H1 (cell line): ENCODE results near the gene HOXC5. TPM values are rescaled to one million over a fixed set of nuclear protein-coding genes. Genes with fewer than 3 reads are reported as not detected.

Source experiments
- CTCF ChIA-PET: fragments of 300-600 bp; sonication (Branson Sonifier 250); formaldehyde crosslinking; loops from one replicate; lab custom pipeline; 2021; ENCODE audit not compliant: partially characterized antibody; lab: Charles Lee
- POLR2A ChIA-PET: fragments of 300-600 bp; sonication (Branson Sonifier 250); formaldehyde crosslinking; loops from one replicate; lab custom pipeline; 2021; ENCODE audit warnings: inconsistent platforms; ENCODE audit not compliant: partially characterized antibody; lab: Charles Lee
- DNase-seq, 2 experiments: peaks; one replicate each; pipeline versions ENCODE4 v3.0.0 to v3.0.0-alpha.2; 2010 to 2022; ENCODE audit warnings: low spot score in 2 of 2, low read depth in 1 of 2, mixed read lengths in 1 of 2
- FAIRE-seq: peaks from 2 replicates; lab custom pipeline; 2011; peaks lifted over from hg19 to GRCh38; lab: Jason Lieb, UNC
- H2AFZ ChIP-seq: 2 replicates; pipeline ENCODE4 v1.8.1; 2012; ENCODE audit warnings: low read length, inconsistent platforms
- H2AK5ac ChIP-seq: 2 replicates; pipeline ENCODE4 v1.6.1; 2013; ENCODE audit warnings: low read depth, low read length
- H2BK120ac ChIP-seq: replicated peaks from 2 replicates; pipeline ENCODE3; 2013; ENCODE audit warnings: low read depth, low read length, inconsistent platforms
- H2BK12ac ChIP-seq: 2 replicates; pipeline ENCODE4 v1.6.1; 2013; ENCODE audit warnings: low read depth, low read length
- H2BK15ac ChIP-seq: 2 replicates; pipeline ENCODE4 v1.6.1; 2013; ENCODE audit warnings: low read length
- H2BK20ac ChIP-seq: 2 replicates; pipeline ENCODE4 v1.6.1; 2013; ENCODE audit warnings: low read length
- H2BK5ac ChIP-seq: 2 replicates; pipeline ENCODE4 v1.6.1; 2013; ENCODE audit warnings: low read depth, low read length
- H3K14ac ChIP-seq: 2 replicates; pipeline ENCODE4 v1.6.1; 2013; ENCODE audit warnings: inconsistent platforms; ENCODE audit not compliant: insufficient read length
- H3K18ac ChIP-seq: 2 replicates; pipeline ENCODE4 v1.6.1; 2013; ENCODE audit warnings: low read length; ENCODE audit errors: extremely low read depth
- H3K23ac ChIP-seq: 2 replicates; pipeline ENCODE4 v1.6.1; 2013; ENCODE audit warnings: inconsistent platforms; ENCODE audit not compliant: insufficient read length
- H3K23me2 ChIP-seq: 2 replicates; pipeline ENCODE4 v1.6.1; 2013; ENCODE audit warnings: low read depth, low read length
- H3K27ac ChIP-seq: 2 replicates; pipeline ENCODE4 v1.6.1; 2011; ENCODE audit warnings: low read depth, low read length, inconsistent platforms
- H3K27me3 ChIP-seq, 4 experiments: replicated peaks in 1 of 4; 1 replicate in 1 of 4; 2 replicates in 3 of 4; pipeline versions ENCODE4 v1.6.1 to v1.8.1; 2011 to 2013; ENCODE audit warnings: low read length in 3 of 4, mild to moderate bottlenecking in 3 of 4, inconsistent platforms in 2 of 4, mixed read lengths in 2 of 4, moderate library complexity in 1 of 4; ENCODE audit not compliant: control insufficient read depth in 3 of 4, insufficient read depth in 3 of 4; ENCODE audit errors: extremely low read depth in 1 of 4
- H3K36me3 ChIP-seq, 4 experiments: 2 replicates each; pipeline versions ENCODE4 v1.6.1 to v1.8.1; 2011 to 2013; ENCODE audit warnings: mild to moderate bottlenecking in 4 of 4, low read length in 3 of 4, moderate library complexity in 2 of 4, control low read depth in 1 of 4, inconsistent platforms in 1 of 4; ENCODE audit not compliant: insufficient read depth in 4 of 4, control insufficient read depth in 2 of 4
- H3K4ac ChIP-seq: replicated peaks from 2 replicates; pipeline ENCODE3; 2013; ENCODE audit warnings: low read length, low read depth, mixed read lengths, inconsistent platforms; ENCODE audit not compliant: insufficient read length
- H3K4me1 ChIP-seq, 4 experiments: replicated peaks in 1 of 4; 1 replicate in 1 of 4; 2 replicates in 3 of 4; pipeline versions ENCODE4 v1.6.1 to v1.8.1; 2011 to 2013; ENCODE audit warnings: low read length in 3 of 4, inconsistent platforms in 2 of 4, mixed read lengths in 1 of 4; ENCODE audit not compliant: insufficient read depth in 4 of 4, control insufficient read depth in 3 of 4
- H3K4me2 ChIP-seq, 2 experiments: 2 replicates each; pipeline versions ENCODE4 v1.6.1 to v1.8.1; 2011 to 2013; ENCODE audit warnings: low read depth in 2 of 2, low read length in 2 of 2, control low read depth in 1 of 2, inconsistent platforms in 1 of 2, mild to moderate bottlenecking in 1 of 2; ENCODE audit not compliant: insufficient read depth in 1 of 2
- H3K4me3 ChIP-seq, 4 experiments: fragments of 200-600, 300-600 bp in 1 of 4; sonication (generic), shearing (Covaris generic), sonication (Bioruptor Twin) in 1 of 4; 2 replicates each; pipeline versions ENCODE4 v1.5.1 to v1.8.1; 2011 to 2016; ENCODE audit warnings: low read length in 4 of 4, low read depth in 3 of 4, control low read depth in 2 of 4, inconsistent platforms in 2 of 4, mild to moderate bottlenecking in 2 of 4, mixed read lengths in 1 of 4, moderate library complexity in 1 of 4; ENCODE audit not compliant: insufficient read depth in 2 of 4; ENCODE audit errors: extremely low read depth in 1 of 4
- H3K56ac ChIP-seq: replicated peaks from 2 replicates; pipeline ENCODE3; 2013; ENCODE audit warnings: low read depth, mild to moderate bottlenecking, mixed read lengths, low read length, inconsistent platforms; ENCODE audit not compliant: insufficient read length
- H3K79me1 ChIP-seq: 2 replicates; pipeline ENCODE4 v1.6.1; 2013; ENCODE audit warnings: low read depth, low read length, control low read depth
- H3K79me2 ChIP-seq, 2 experiments: 2 replicates each; pipeline versions ENCODE4 v1.6.1 to v1.8.1; 2012 to 2013; ENCODE audit warnings: low read length in 2 of 2, mild to moderate bottlenecking in 2 of 2, inconsistent platforms in 1 of 2; ENCODE audit not compliant: insufficient read depth in 2 of 2, control insufficient read depth in 1 of 2
- H3K9ac ChIP-seq, 4 experiments: replicated peaks in 1 of 4; 1 replicate in 1 of 4; 2 replicates in 3 of 4; pipeline versions ENCODE4 v1.6.1 to v1.8.1; 2011 to 2013; ENCODE audit warnings: low read depth in 3 of 4, low read length in 3 of 4, control low read depth in 2 of 4, mild to moderate bottlenecking in 2 of 4, moderate library complexity in 2 of 4, inconsistent platforms in 1 of 4; ENCODE audit errors: extremely low read depth in 1 of 4
- H3K9me3 ChIP-seq, 2 experiments: 2 replicates each; pipeline versions ENCODE4 v1.6.1 to v1.8.1; 2012 to 2013; ENCODE audit warnings: mild to moderate bottlenecking in 2 of 2, moderate library complexity in 2 of 2, control low read depth in 1 of 2, inconsistent platforms in 1 of 2, low read depth in 1 of 2, low read length in 1 of 2, mixed read lengths in 1 of 2; ENCODE audit not compliant: insufficient read depth in 2 of 2
- H4K20me1 ChIP-seq, 2 experiments: replicated peaks in 1 of 2; 2 replicates each; pipeline versions ENCODE3 to v1.8.1; 2011 to 2013; ENCODE audit warnings: inconsistent platforms in 2 of 2, low read length in 2 of 2, mild to moderate bottlenecking in 1 of 2; ENCODE audit not compliant: insufficient read depth in 2 of 2, control insufficient read depth in 1 of 2
- H4K5ac ChIP-seq: 2 replicates; pipeline ENCODE4 v1.6.1; 2013; ENCODE audit warnings: low read length, low read depth, mixed read lengths, inconsistent platforms; ENCODE audit not compliant: insufficient read length
- H4K8ac ChIP-seq: 2 replicates; pipeline ENCODE4 v1.8.0; 2013; ENCODE audit warnings: mild to moderate bottlenecking, moderate library complexity, low read length, inconsistent platforms; ENCODE audit not compliant: insufficient read depth; ENCODE audit errors: extremely low read depth
- H4K91ac ChIP-seq: replicated peaks from 2 replicates; pipeline ENCODE3; 2013; ENCODE audit warnings: low read length, mixed read lengths, inconsistent platforms; ENCODE audit not compliant: insufficient read length
- ATF3 ChIP-seq: IDR thresholded peaks from 2 replicates; pipeline ENCODE4 v1.6.1; 2011; ENCODE audit warnings: low read depth, mild to moderate bottlenecking, low read length; ENCODE audit not compliant: insufficient read depth
- EZH2 ChIP-seq: fragments of 200-600 bp; sonication (generic); IDR thresholded peaks from 2 replicates; pipeline ENCODE4 v1.7.1; 2012; ENCODE audit warnings: low read depth, mild to moderate bottlenecking, moderate library complexity, low read length, inconsistent platforms; ENCODE audit not compliant: severe bottlenecking
- RNF2 ChIP-seq: fragments of 200-900, 300-1000 bp; sonication (generic); IDR thresholded peaks from 2 replicates; pipeline ENCODE4 v1.7.1; 2016; ENCODE audit warnings: borderline replicate concordance, low read depth, mild to moderate bottlenecking, antibody characterized with exemption, low read length; ENCODE audit not compliant: poor library complexity, severe bottlenecking; ENCODE audit errors: missing control alignments
- SP4 ChIP-seq: IDR thresholded peaks from 2 replicates; pipeline ENCODE4 v1.6.1; 2012; ENCODE audit warnings: low read length, inconsistent platforms
- SRF ChIP-seq: IDR thresholded peaks from 2 replicates; pipeline ENCODE4 v1.6.1; 2011; ENCODE audit warnings: mild to moderate bottlenecking, low read depth, low read length, moderate library complexity
- SUZ12 ChIP-seq: fragments of 200-600 bp; sonication (generic); IDR thresholded peaks from 2 replicates; pipeline ENCODE4 v1.6.1; 2012; ENCODE audit warnings: mild to moderate bottlenecking, inconsistent platforms, low read length, moderate library complexity, mixed read lengths
- WGBS, 2 experiments: shearing (Covaris generic) in 1 of 2; methylation state at CpG; one replicate each; pipeline versions ENCODE4 v1.1.6 to v1.1.7; 2013 to 2015; ENCODE audit warnings: low lambda C conversion rate in 2 of 2, mixed read lengths in 2 of 2, inconsistent platforms in 1 of 2, low coverage in 1 of 2, missing lambda C conversion rate in 1 of 2; ENCODE audit not compliant: insufficient replicate concordance in 2 of 2, insufficient coverage in 1 of 2, insufficient read length in 1 of 2; ENCODE audit errors: extremely low coverage in 1 of 2, missing lambda C conversion rate in 1 of 2; 5-methylcytosine and 5-hydroxymethylcytosine counted together
- polyA plus RNA-seq, 7 experiments: library from polyadenylated mRNA; depleted of rRNA in 3 of 7; stranded (reverse) in 5 of 7; unstranded in 2 of 7; fragments of >200 nt in 5 of 7; fragments of 200-250 nt in 2 of 7; gene quantifications; 1 replicate in 5 of 7; 2 replicates in 1 of 7; 4 replicates in 1 of 7; pipeline versions ENCODE4 v1.2.1 to v1.2.3, GENCODE V29; 2011 to 2013; ENCODE audit warnings: missing spikeins in 2 of 7, mixed read lengths in 2 of 7
- total RNA-seq: library from RNA; stranded (reverse); fragmentation: NEBNext Ultra II Directional; extraction: Animal tissue kit (Norgen Biotek cat#: 25700); gene quantifications from 2 replicates; pipeline ENCODE4 v1.2.1, GENCODE V29; 2021

HOXC5 gene
- total and polyA plus RNA-seq, 2 of the 8 experiments (the other 6 are each of a cell fraction or from before 2014, with no cell fraction given) = not detected

DNA sequence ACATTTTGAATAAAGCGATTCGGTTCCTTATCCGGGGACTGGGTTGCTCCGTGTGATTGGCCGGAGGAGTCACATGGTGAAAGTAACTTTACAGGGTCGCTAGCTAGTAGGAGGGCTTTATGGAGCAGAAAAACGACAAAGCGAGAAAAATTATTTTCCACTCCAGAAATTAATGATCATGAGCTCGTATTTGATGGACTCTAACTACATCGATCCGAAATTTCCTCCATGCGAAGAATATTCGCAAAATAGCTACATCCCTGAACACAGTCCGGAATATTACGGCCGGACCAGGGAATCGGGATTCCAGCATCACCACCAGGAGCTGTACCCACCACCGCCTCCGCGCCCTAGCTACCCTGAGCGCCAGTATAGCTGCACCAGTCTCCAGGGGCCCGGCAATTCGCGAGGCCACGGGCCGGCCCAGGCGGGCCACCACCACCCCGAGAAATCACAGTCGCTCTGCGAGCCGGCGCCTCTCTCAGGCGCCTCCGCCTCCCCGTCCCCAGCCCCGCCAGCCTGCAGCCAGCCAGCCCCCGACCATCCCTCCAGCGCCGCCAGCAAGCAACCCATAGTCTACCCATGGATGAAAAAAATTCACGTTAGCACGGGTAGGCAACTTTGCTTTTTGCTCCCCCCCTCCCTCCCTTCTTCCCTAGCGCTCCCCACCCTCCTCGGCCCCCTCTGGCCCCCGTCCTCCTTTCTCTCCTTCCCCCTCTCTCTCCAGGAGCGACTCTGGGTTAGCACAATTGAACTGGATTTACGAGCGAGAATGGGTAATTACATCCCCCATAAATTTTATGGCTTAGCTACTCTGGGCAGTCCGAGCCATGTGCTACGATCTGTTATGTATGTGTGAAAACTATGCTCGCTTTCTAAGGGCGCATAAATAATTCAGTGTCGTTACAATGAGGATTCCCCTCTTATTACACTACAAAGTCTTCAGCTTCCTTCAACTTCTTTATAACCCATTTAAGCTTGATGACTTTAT, 21.2 kb downstream of the HOXC5 start, which contains the start of gene HOXC4:
Gene HOXC4 (plus strand): TSS at position 85 of the 991 bp plus-strand sequence. CDS start 88 bp downstream, at position 173.
- peaks cover 3 to 22% (median 8%) of the 10 kb centered on the region in 4 experiments; a peak in 6 of 7 replicates for H3K4me1 ChIP-seq
- H2BK12ac ChIP-seq = peak within 1 kb of the TSS; percentile 44; the same call in 1 of the 2 replicates
- TF ChIP-seq SRF (no peak), EZH2 (peak; percentile 86), RNF2 (peak; percentile 72), SP4 (no peak), ATF3 (no peak), SUZ12 (peak; percentile 84)
- H3K4ac ChIP-seq = no peak within 1 kb of the TSS
- no peak within 1 kb of the TSS; the same call in 1 of the 2 replicates for H3K18ac ChIP-seq
- peak within 1 kb of the TSS; percentile 50 to 53 for H3K4me2 ChIP-seq
- no peaks in the 10 kb centered on the region for H3K79me2 ChIP-seq
- DNase-seq = no peak
- H2BK5ac ChIP-seq = no peak within 1 kb of the TSS
- POLR2A ChIA-PET = no interaction called here
- H3K27me3 ChIP-seq = peaks cover 95 to 100% (median 99%) of the 10 kb centered on the region in 4 experiments
- FAIRE-seq = no peak
- no peak within 1 kb of the TSS for H4K5ac ChIP-seq
- H2AK5ac ChIP-seq = peak within 1 kb of the TSS; percentile 28; the same call in 1 of the 2 replicates
- no peaks in the 10 kb centered on the region for H3K9me3 ChIP-seq
- no peaks in the 10 kb centered on the region for H3K36me3 ChIP-seq
- no peak within 1 kb of the TSS for H3K23ac ChIP-seq
- no peak within 1 kb of the TSS for H2BK15ac ChIP-seq
- no peak within 1 kb of the TSS for H2AFZ ChIP-seq
- no peak within 1 kb of the TSS for H4K8ac ChIP-seq
- peak within 1 kb of the TSS in 1 of 4 experiments; percentile 51; a peak in 5 of 8 replicates for H3K4me3 ChIP-seq
- H3K9ac ChIP-seq = no peak within 1 kb of the TSS
- no peak within 1 kb of the TSS for H3K14ac ChIP-seq
- no peak within 1 kb of the TSS for H3K27ac ChIP-seq
- H3K56ac ChIP-seq = no peak within 1 kb of the TSS
- H3K23me2 ChIP-seq = peaks cover 3% of the 10 kb centered on the region
- H2BK120ac ChIP-seq = no peak within 1 kb of the TSS
- peaks cover 12 to 15% of the 10 kb centered on the region in 2 experiments for H4K20me1 ChIP-seq
- CTCF ChIA-PET = interaction anchor here (0.6 to 4.9 kb wide), 25 partner anchors 9 to 155 kb away, joined by 3 to 34 read pairs (median 4); partner anchors contain the start of genes HOXC10, HOXC5 and SMUG1
- H3K79me1 ChIP-seq = no peaks in the 10 kb centered on the region
- H2BK20ac ChIP-seq = 0 out of 2 replicates have a peak within 1 kb of the TSS, but pooled peaks have one; percentile 34
- WGBS, 2 experiments = 10% methylated on average over 40 of the region's 52 CpGs; no CpG with 5 or more reads in 1 of the 2 experiments
- no peak within 1 kb of the TSS for H4K91ac ChIP-seq
